Measurements from ENCODE around the gene ZNF598.

The ZNF598 gene

GRCh38 chr16:2019921-2020831 is 10.6 kb upstream of the ZNF598 start (continued):
- no peak for TF ChIP-seq ZNF433 (tag by site-specific recombination; IDR thresholded peaks at IDR 0.05; ENCODE audit: low read depth)
- TF ChIP-seq ZNF530 (tag by site-specific recombination; IDR thresholded peaks at IDR 0.05; ENCODE audit: low read depth), result no peak

GRCh38 chr16:2019518-2019920 is 9.9 kb upstream of the ZNF598 start, which contains the start of gene NPW:
Gene NPW (plus strand): TSS chr16:2019785.
- peak within 1 kb of the TSS; percentile 9 for H3K4me3 ChIP-seq (ENCODE audit: low read depth, low read length)
- no peaks in the 10 kb centered on the region for H3K9me3 ChIP-seq (ENCODE audit: control insufficient read depth, insufficient read depth, low read depth, low read length)
- CTCF ChIA-PET, result interaction anchor here (0.5 to 1.0 kb wide), 3 partner anchors 46 to 121 kb away, joined by 3 to 5 read pairs (median 3); no protein-coding TSS in a partner anchor
- H3K36me3 ChIP-seq (ENCODE audit: control insufficient read depth in 2 of 2, insufficient read depth in 1 of 2, low read length in 2 of 2), result no peaks in the 10 kb centered on the region
- no peak within 1 kb of the TSS for H3K27ac ChIP-seq (ENCODE audit: extremely low read depth, low read depth, low read length)
- H3K4me1 ChIP-seq (ENCODE audit: control insufficient read depth, insufficient read depth, low read length), result peaks cover 9% of the 10 kb centered on the region
- POLR2A ChIA-PET, result no interaction called here
- TF ChIP-seq ZNF239 (tag by site-specific recombination; IDR thresholded peaks at IDR 0.05), result no peak
- TF ChIP-seq ZSCAN23 (tag by site-specific recombination; IDR thresholded peaks at IDR 0.05), result no peak
- no peak for TF ChIP-seq ATF2 (tag by site-specific recombination; IDR thresholded peaks at IDR 0.05; ENCODE audit: low read depth)
- TF ChIP-seq TCF7L2 (IDR thresholded peaks at IDR 0.05; ENCODE audit: borderline replicate concordance, low read depth, low read length), result no peak
- no peak for TF ChIP-seq ZNF654 (tag by site-specific recombination; IDR thresholded peaks at IDR 0.05; ENCODE audit: low read depth)
- TF ChIP-seq ZNF600 (tag by site-specific recombination; IDR thresholded peaks at IDR 0.05), result peak; percentile 20; the same call in 1 of the 2 replicates
- TF ChIP-seq ZNF302 (tag by site-specific recombination; IDR thresholded peaks at IDR 0.05; ENCODE audit: low read depth), result no peak
- TF ChIP-seq HOXC10 (CRISPR knock-in tag; IDR thresholded peaks at IDR 0.05), result no peak
- no peak for TF ChIP-seq ZNF785 (tag by site-specific recombination; IDR thresholded peaks at IDR 0.05)
- no peak for TF ChIP-seq FEZF1 (tag by site-specific recombination; IDR thresholded peaks at IDR 0.05)
- TF ChIP-seq YY1 (tag by site-specific recombination; IDR thresholded peaks at IDR 0.05), result no peak
- no peak for TF ChIP-seq ZSCAN30 (tag by site-specific recombination; IDR thresholded peaks at IDR 0.05)
- TF ChIP-seq HIC1 (tag by site-specific recombination; IDR thresholded peaks at IDR 0.05), result peak; percentile 63
- no peak for TF ChIP-seq ZNF514 (tag by site-specific recombination; IDR thresholded peaks at IDR 0.05)
- no peak for TF ChIP-seq ZNF843 (tag by site-specific recombination; IDR thresholded peaks at IDR 0.05)
- no peak for TF ChIP-seq ZNF837 (tag by site-specific recombination; IDR thresholded peaks at IDR 0.05)
- TF ChIP-seq SP2 (tag by site-specific recombination; IDR thresholded peaks at IDR 0.05), result peak; percentile 48
- no peak for TF ChIP-seq ZNF324 (tag by site-specific recombination; IDR thresholded peaks at IDR 0.05)
- TF ChIP-seq ZNF366 (tag by site-specific recombination; conservative IDR thresholded peaks at IDR 0.05), result no peak
- TF ChIP-seq ZBTB17 (tag by site-specific recombination; IDR thresholded peaks at IDR 0.05), result no peak
- TF ChIP-seq ZNF398 (tag by site-specific recombination; IDR thresholded peaks at IDR 0.05), result peak; percentile 40; the same call in 1 of the 2 replicates
- TF ChIP-seq ZFHX2 (tag by site-specific recombination; conservative IDR thresholded peaks at IDR 0.05), result peak; percentile 70
- 0 out of 2 replicates have a peak, but pooled peaks have one; percentile 17 for TF ChIP-seq ZBTB8A (tag by site-specific recombination; IDR thresholded peaks at IDR 0.05)
- TF ChIP-seq ZNF473 (tag by site-specific recombination; IDR thresholded peaks at IDR 0.05), result no peak
- no peak for TF ChIP-seq ZNF433 (tag by site-specific recombination; IDR thresholded peaks at IDR 0.05; ENCODE audit: low read depth)
- TF ChIP-seq ZNF214 (tag by site-specific recombination; IDR thresholded peaks at IDR 0.05; ENCODE audit: borderline replicate concordance), result no peak
- TF ChIP-seq GLIS2 (tag by site-specific recombination; IDR thresholded peaks at IDR 0.05), result no peak
- no peak for TF ChIP-seq ZNF513 (tag by site-specific recombination; IDR thresholded peaks at IDR 0.05)
- TF ChIP-seq BCL11B (tag by site-specific recombination; IDR thresholded peaks at IDR 0.05; ENCODE audit: low read depth), result no peak
- TF ChIP-seq WT1 (tag by site-specific recombination; IDR thresholded peaks at IDR 0.05), result no peak
